Natural killer cell (primary cell): Measurements from ENCODE around the gene PNKP. TPM values are rescaled to one million over a fixed set of nuclear protein-coding genes. Genes with fewer than 3 reads are reported as not detected.

Experiments
- ATAC-seq, 3 donors: fragments of 150-1000 bp in 2 of 3; fragments of 200-7000 bp in 1 of 3; cut with Tn5 transposase; 1 replicate in 1 of 3; 2 replicates in 2 of 3; pipeline ENCODE4 v1.10.0; 2021; ENCODE audit warnings: mild to moderate bottlenecking in 2 of 3, moderate library complexity in 2 of 3
- DNase-seq, 2 donors: peaks; one replicate each; pipeline versions ENCODE4 v3.0.0 to v3.0.0-alpha.2; 2013 to 2021; ENCODE audit warnings: mixed read lengths in 1 of 2
- H3K27ac ChIP-seq: one replicate; pipeline ENCODE4 v1.5.1; 2013; ENCODE audit warnings: mild to moderate bottlenecking, low read length
- H3K27me3 ChIP-seq: one replicate; pipeline ENCODE4 v1.6.1; 2013; ENCODE audit warnings: low read length; ENCODE audit not compliant: control insufficient read depth, insufficient read depth
- H3K36me3 ChIP-seq: one replicate; pipeline ENCODE4 v1.6.1; 2013; ENCODE audit warnings: low read length; ENCODE audit not compliant: control insufficient read depth, insufficient read depth
- H3K4me1 ChIP-seq: one replicate; pipeline ENCODE4 v1.6.1; 2013; ENCODE audit warnings: low read length; ENCODE audit not compliant: control insufficient read depth, insufficient read depth
- H3K4me3 ChIP-seq: one replicate; pipeline ENCODE4 v1.5.1; 2013; ENCODE audit warnings: low read length
- H3K9me3 ChIP-seq: one replicate; pipeline ENCODE4 v1.6.1; 2013; ENCODE audit warnings: low read length; ENCODE audit not compliant: control insufficient read depth, insufficient read depth
- H3K27ac Mint-ChIP-seq, 2 donors: one replicate each; pipeline ENCODE4 v1.8.0; 2022; ENCODE audit warnings: mild to moderate bottlenecking in 2 of 2, mixed read lengths in 2 of 2, moderate library complexity in 1 of 2
- H3K27me3 Mint-ChIP-seq, 2 donors: one replicate each; pipeline ENCODE4 v1.8.0; 2022; ENCODE audit warnings: low read depth in 2 of 2, mixed read lengths in 2 of 2
- H3K36me3 Mint-ChIP-seq: one replicate; pipeline ENCODE4 v1.8.0; 2022; ENCODE audit warnings: mixed read lengths
- H3K4me1 Mint-ChIP-seq, 2 donors: one replicate each; pipeline ENCODE4 v1.8.0; 2022; ENCODE audit warnings: mixed read lengths in 2 of 2
- H3K4me3 Mint-ChIP-seq: one replicate; pipeline ENCODE4 v1.8.0; 2022; ENCODE audit warnings: mild to moderate bottlenecking, moderate library complexity, mixed read lengths
- H3K9me3 Mint-ChIP-seq, 2 donors: one replicate each; pipeline ENCODE4 v1.8.0; 2022; ENCODE audit warnings: mixed read lengths in 2 of 2
- CTCF ChIP-seq: fragments of 200-600 bp; IDR thresholded peaks from one replicate; pipeline ENCODE4 v1.8.0; 2022; ENCODE audit warnings: antibody characterized with exemption
- WGBS: methylation state at CpG from one replicate; pipeline ENCODE4 v1.1.7; 2013; ENCODE audit warnings: missing lambda C conversion rate; ENCODE audit not compliant: insufficient coverage; 5-methylcytosine and 5-hydroxymethylcytosine counted together
- intact Hi-C: fragments of 100-400 bp; cut with micrococcal nuclease; formaldehyde crosslinking; loops from one replicate; pipeline ENCODE4 v1.14.2; 2022
- total RNA-seq, 4 donors: library from RNA; stranded (reverse); fragments of 120-200 nt in 1 of 4; gene quantifications; one replicate each; pipeline versions ENCODE4 v1.2.3 to v1.2.4, GENCODE V29; 2013 to 2022

The PNKP gene
- total RNA-seq, 3 donors from 2014 or later (not counting 1 experiment from before 2014, with no cell fraction given): 228 to 253 (median 243) TPM

DNA sequence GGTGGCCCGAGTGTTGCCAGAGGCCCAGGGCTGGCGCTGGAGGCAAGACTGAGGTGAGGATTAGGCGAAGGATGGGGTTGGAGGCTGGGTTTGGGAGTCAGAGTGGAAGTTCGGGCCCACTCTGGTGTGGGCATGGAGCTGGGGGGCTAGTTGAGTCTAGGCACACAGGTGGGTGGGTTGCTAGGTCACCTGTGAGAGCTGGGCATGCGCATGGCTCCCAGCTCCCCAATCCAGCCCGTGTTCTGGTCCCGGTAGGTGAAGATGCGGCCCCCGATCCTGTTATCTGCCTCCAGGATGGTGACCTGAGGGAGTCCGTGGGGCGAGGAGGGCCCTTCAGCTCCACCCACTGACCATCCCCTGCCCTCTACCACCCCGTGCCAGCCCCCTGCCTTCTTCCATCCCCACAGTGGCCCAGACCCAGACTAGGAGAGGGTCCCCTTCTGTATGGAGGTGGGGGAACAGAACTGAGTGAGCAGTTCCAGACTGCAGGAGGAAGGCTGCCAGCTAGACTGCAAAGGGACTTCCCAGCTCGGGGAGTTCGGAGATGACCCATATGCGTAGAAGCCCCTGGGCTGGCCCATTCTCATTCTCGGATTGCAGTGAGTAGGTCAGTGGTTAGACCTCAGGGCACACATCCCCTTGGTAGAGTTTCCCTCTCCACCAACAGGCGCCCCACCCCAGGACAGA lies 27.6 kb upstream of the PNKP start:
- Histone ChIP-seq H3K36me3 (no peaks in the 10 kb centered on the region), H3K9me3 (no peaks in the 10 kb centered on the region), H3K4me3 (no peak overlapping the region), H3K27ac (peak overlapping the region; percentile 96), H3K4me1 (peaks cover 49% of the 10 kb centered on the region), H3K27me3 (no peaks in the 10 kb centered on the region)
- Mint-ChIP-seq H3K4me1 (peaks cover 19 to 23% of the 10 kb centered on the region in 2 donors), H3K27me3 (no peaks in the 10 kb centered on the region), H3K36me3 (no peaks in the 10 kb centered on the region), H3K27ac (peak overlapping the region in 1 of 2 donors; percentile 97), H3K4me3 (no peak overlapping the region), H3K9me3 (no peaks in the 10 kb centered on the region)
- ATAC-seq: no peak
- no peak for TF ChIP-seq CTCF
- DNase-seq: peak in 1 of 2 donors; percentile 58
- WGBS: 84% methylated on average over 15 of the region's 17 CpGs
- intact Hi-C loops: no loop called here

DNA sequence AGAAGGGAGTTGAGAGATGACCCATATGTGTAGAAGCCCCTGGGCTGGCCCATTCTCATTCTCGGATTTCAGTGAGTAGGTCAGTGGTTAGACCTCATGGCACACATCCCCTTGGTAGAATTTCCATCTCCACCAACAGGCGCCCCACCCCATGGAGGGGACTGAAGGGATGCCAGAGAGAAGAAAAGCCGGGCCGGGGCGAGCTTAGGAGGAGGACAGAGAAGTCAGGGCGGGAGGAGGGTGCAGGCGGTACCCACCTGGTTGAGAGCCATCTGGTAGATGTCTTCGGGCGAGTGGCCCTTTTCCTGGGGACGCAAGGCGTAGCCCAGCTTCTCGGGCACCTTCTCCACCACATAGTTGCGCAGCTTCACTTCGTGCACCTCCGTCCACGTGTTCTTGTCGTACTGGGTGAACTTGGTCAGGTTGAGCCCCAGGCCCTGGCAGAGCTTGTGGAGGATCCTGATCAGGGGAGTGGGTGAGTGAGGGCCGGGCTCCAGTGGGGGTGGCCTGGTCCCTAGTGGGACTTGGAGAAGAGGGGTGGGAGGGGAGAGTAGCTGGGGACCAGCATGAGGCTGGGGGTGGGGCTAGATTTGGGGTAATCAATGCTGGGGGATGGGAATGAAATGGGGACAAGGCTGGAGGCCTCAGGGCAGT lies 26.8 kb upstream of the PNKP start:
- Mint-ChIP-seq H3K9me3 (no peaks in the 10 kb centered on the region), H3K36me3 (no peaks in the 10 kb centered on the region), H3K27ac (peak overlapping the region in 1 of 2 donors; percentile 97), H3K27me3 (no peaks in the 10 kb centered on the region), H3K4me3 (no peak overlapping the region), H3K4me1 (peaks cover 19 to 29% of the 10 kb centered on the region in 2 donors)
- Histone ChIP-seq H3K4me3 (no peak overlapping the region), H3K36me3 (no peaks in the 10 kb centered on the region), H3K4me1 (peaks cover 55% of the 10 kb centered on the region), H3K27ac (no peak overlapping the region), H3K27me3 (no peaks in the 10 kb centered on the region), H3K9me3 (no peaks in the 10 kb centered on the region)
- ATAC-seq (no peak), DNase-seq (no peak)
- TF ChIP-seq CTCF: no peak
- intact Hi-C loops: no loop called here
- 87% methylated on average over 18 of the region's 18 CpGs for WGBS

DNA sequence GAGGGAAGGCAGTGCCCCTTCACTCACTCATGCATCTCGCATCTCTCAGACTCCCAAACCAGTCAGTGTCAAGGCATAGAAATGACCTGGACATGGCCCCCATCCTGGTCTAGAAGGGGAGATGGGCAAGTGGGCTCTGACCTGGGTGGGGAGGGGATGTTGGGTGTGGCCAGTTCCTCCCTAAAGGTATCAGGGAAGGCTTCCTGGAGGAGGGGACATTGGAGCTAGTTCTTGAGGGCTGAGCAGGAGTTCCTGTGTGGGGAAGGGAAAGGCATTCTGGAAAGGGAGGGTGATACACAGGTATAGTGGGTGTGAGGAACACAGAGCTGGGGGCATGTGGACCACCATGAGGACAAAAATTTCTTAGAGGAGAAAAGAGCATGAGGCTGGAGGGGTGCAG lies 25.3 kb upstream of the PNKP start:
- DNase-seq (no peak), ATAC-seq (no peak)
- intact Hi-C loops: no loop called here
- H3K27ac ChIP-seq: no peak overlapping the region
- no peaks in the 10 kb centered on the region for H3K9me3 ChIP-seq
- H3K27ac Mint-ChIP-seq: peak overlapping the region in 1 of 2 donors; percentile 97
- H3K4me3 Mint-ChIP-seq: peak overlapping the region; percentile 47
- no peak overlapping the region for H3K4me3 ChIP-seq
- no peaks in the 10 kb centered on the region for H3K36me3 Mint-ChIP-seq
- no peak for TF ChIP-seq CTCF
- H3K27me3 ChIP-seq: no peaks in the 10 kb centered on the region
- peaks cover 16 to 26% of the 10 kb centered on the region in 2 donors for H3K4me1 Mint-ChIP-seq
- no CpG with 5 or more reads among the region's 1 CpG for WGBS
- no peaks in the 10 kb centered on the region for H3K27me3 Mint-ChIP-seq
- H3K9me3 Mint-ChIP-seq: no peaks in the 10 kb centered on the region
- peaks cover 45% of the 10 kb centered on the region for H3K4me1 ChIP-seq
- no peaks in the 10 kb centered on the region for H3K36me3 ChIP-seq
